ENCODE data around the gene FBLL1. TPM values are rescaled to one million over a fixed set of nuclear protein-coding genes. Genes with fewer than 3 reads are reported as not detected.

FBLL1 gene
- total and polyA plus RNA-seq, 9 of the 15 experiments (the other 6 are each of a cell fraction or from before 2014, with no cell fraction given): not detected

GRCh38 chr5:168579488-168580226 lies 50.6 kb downstream of the FBLL1 start (continued):
- TF ChIP-seq MITF (IDR thresholded peaks at IDR 0.05): peak; percentile 72
- TF ChIP-seq GABPA (tag; conservative IDR thresholded peaks at IDR 0.05; ENCODE audit: low read depth): peak; percentile 97
- no peak for TF ChIP-seq GABPB2 (CRISPR knock-in tag; conservative IDR thresholded peaks at IDR 0.05)
- no peak for TF ChIP-seq POLR3G (IDR thresholded peaks at IDR 0.05; ENCODE audit: extremely low read depth, insufficient read length, insufficient replicate concordance)
- TF ChIP-seq CSDE1 (IDR thresholded peaks at IDR 0.05): no peak
- no peak; the same call in 1 of the 2 replicates for TF ChIP-seq ZNF57 (CRISPR knock-in tag; IDR thresholded peaks at IDR 0.05)
- TF ChIP-seq NEUROD1 (IDR thresholded peaks at IDR 0.05; ENCODE audit: borderline replicate concordance, low read depth, low read length, partially characterized antibody): no peak
- TF ChIP-seq ZKSCAN3 (CRISPR knock-in tag; IDR thresholded peaks at IDR 0.05): no peak
- TF ChIP-seq HOXB6 (CRISPR knock-in tag; IDR thresholded peaks at IDR 0.05; ENCODE audit: borderline replicate concordance): no peak
- TF ChIP-seq ZNF609 (CRISPR knock-in tag; IDR thresholded peaks at IDR 0.05; ENCODE audit: borderline replicate concordance): no peak
- no peak for TF ChIP-seq NR1H2 (CRISPR knock-in tag; IDR thresholded peaks at IDR 0.05)
- TF ChIP-seq ZNF518B (CRISPR knock-in tag; IDR thresholded peaks at IDR 0.05): no peak
- TF ChIP-seq ZNF639 (CRISPR knock-in tag; conservative IDR thresholded peaks at IDR 0.05 in 1 of 2, IDR thresholded peaks at IDR 0.05 in 1 of 2): peak in 1 of 2 experiments; percentile 100; a peak in 2 of 4 replicates
- peak; percentile 76; the same call in 1 of the 2 replicates for TF ChIP-seq ZNF766 (CRISPR knock-in tag; conservative IDR thresholded peaks at IDR 0.05)
- TF ChIP-seq PTRF (tag; IDR thresholded peaks at IDR 0.05): no peak
- no peak for TF ChIP-seq HNRNPUL1 (IDR thresholded peaks at IDR 0.05; ENCODE audit: low read length)

All from K562 (cell line).